Smooth muscle cell of the pulmonary artery (primary cell): ENCODE results near the gene ACRV1. TPM values are rescaled to one million over a fixed set of nuclear protein-coding genes. Genes with fewer than 3 reads are reported as not detected.

ENCODE experiments used
- total RNA-seq: library from RNA; depleted of rRNA; stranded (reverse); fragments of >200 nt; gene quantifications from 2 replicates; pipeline ENCODE4 v1.2.3, GENCODE V29; 2014

The ACRV1 gene, protein sequence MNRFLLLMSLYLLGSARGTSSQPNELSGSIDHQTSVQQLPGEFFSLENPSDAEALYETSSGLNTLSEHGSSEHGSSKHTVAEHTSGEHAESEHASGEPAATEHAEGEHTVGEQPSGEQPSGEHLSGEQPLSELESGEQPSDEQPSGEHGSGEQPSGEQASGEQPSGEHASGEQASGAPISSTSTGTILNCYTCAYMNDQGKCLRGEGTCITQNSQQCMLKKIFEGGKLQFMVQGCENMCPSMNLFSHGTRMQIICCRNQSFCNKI
- not detected in 2 replicates for total RNA-seq

DNA sequence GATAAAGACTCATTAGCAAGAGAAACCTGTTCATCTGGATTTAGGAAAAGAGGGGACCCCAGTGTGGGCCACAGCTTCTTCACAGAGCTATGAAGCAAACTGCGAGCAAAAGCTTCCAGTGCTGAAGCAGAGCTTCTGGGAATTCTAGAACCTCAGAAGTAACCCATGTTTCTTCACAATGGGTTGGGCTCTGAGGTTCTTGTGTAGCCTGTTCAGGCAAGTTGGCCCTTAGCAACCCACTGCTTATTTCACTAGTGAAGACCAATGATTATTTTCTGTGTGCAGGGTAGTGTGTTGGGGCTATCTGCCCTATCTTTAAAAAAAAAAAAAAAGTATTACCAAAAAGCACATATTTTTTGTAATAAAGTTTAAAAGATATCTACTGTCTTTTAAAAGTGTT is at the start of gene ACRV1:
TSS of gene ACRV1 (minus strand) at position 101 of the 400 bp plus-strand sequence. CDS start at position 34, 67 bp downstream.

DNA sequence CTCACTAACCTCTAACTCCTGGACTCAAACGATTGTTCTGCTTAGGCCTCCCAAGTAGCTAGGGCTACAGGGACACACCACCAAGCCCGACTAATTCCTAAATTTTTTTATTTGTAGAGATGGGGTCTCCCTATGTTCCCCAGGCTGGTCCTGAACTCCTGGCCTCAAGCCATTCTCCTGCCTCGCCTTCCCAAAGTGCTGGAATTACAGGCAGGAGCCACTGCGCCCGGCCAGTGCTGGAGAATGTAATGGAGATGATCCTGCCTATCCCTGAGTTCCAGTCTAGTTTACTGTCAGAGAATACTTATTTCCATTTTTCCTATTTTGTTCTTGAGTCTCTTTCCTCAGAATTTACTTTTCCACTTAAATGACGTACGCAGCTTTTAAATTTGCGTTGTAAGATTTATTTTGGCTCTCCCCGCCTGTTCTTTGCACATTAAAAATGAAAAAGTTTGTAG is 55.9 kb downstream of the ACRV1 start, which contains the start of gene CHEK1:
TSS of gene CHEK1 (plus strand) at position 408 of the 458 bp plus-strand sequence. CDS start 1,606 bp downstream, outside the sequence.

Other genes starting within 250 kb of the ACRV1 start
- 91.4 and 92.7 TPM in 2 replicates for gene FEZ1, start 184.6 kb downstream of the ACRV1 start, total RNA-seq
- 96.2 and 98.4 TPM in 2 replicates for gene EI24, start 111.4 kb downstream of the ACRV1 start, total RNA-seq
- gene STT3A, start 88.0 kb downstream of the ACRV1 start, total RNA-seq, result 330 and 353 TPM in 2 replicates
- 13.1 and 20.6 TPM in 2 replicates for gene CHEK1, start 55.7 kb downstream of the ACRV1 start, total RNA-seq
- not detected in 2 replicates for gene PATE1, start 65.4 kb upstream of the ACRV1 start, total RNA-seq
- 0.20 TPM in 1 of 2 replicates, not detected in the other for gene PATE2, start 98.0 kb upstream of the ACRV1 start, total RNA-seq
- gene PATE3, start 107.3 kb upstream of the ACRV1 start, total RNA-seq, result not detected in 2 replicates
- gene PATE4, start 152.5 kb upstream of the ACRV1 start, total RNA-seq, result not detected in 2 replicates
- gene HYLS1, start 206.8 kb upstream of the ACRV1 start, total RNA-seq, result 2.4 and 3.1 TPM in 2 replicates
- gene PUS3, start 222.4 kb upstream of the ACRV1 start, total RNA-seq, result 9.0 and 9.1 TPM in 2 replicates
- gene DDX25, start 223.7 kb upstream of the ACRV1 start, total RNA-seq, result not detected in 2 replicates